CD4-positive, alpha-beta T cell (primary cell): Measurements from ENCODE around the gene RBMS3. TPM values are rescaled to one million over a fixed set of nuclear protein-coding genes. Genes with fewer than 3 reads are reported as not detected.

ENCODE experiments used
- ATAC-seq: fragments of 200-7000 bp; cut with Tn5 transposase; one replicate; pipeline ENCODE4 v1.10.0; 2022; ENCODE audit warnings: mild to moderate bottlenecking; ENCODE audit not compliant: poor library complexity
- CTCF ChIA-PET: fragments of 350-600 bp; sonication (Branson Sonifier 250); formaldehyde crosslinking; loops from one replicate; lab custom pipeline; 2021; ENCODE audit warnings: antibody characterized with exemption, inconsistent platforms; lab: Charles Lee
- POLR2A ChIA-PET: fragments of 350-600 bp; sonication (Branson Sonifier 250); formaldehyde crosslinking; loops from one replicate; lab custom pipeline; 2021; ENCODE audit warnings: antibody characterized with exemption, inconsistent platforms; lab: Charles Lee
- DNase-seq, 14 experiments: peaks; one replicate each; pipeline ENCODE4 v3.0.0-alpha.2; 2013 to 2020; ENCODE audit warnings: mixed read lengths in 2 of 14
- H3K27ac ChIP-seq, 2 donors: one replicate each; pipeline versions ENCODE4 v1.5.1 to v1.7.0; 2013; ENCODE audit warnings: low read length in 2 of 2, low read depth in 1 of 2, mild to moderate bottlenecking in 1 of 2
- H3K27me3 ChIP-seq, 2 experiments: 1 replicate in 1 of 2; 2 replicates in 1 of 2; pipeline versions ENCODE4 v1.6.1 to v1.7.0; 2013; ENCODE audit warnings: low read length in 2 of 2, control low read depth in 1 of 2, mild to moderate bottlenecking in 1 of 2, moderate library complexity in 1 of 2; ENCODE audit not compliant: insufficient read depth in 2 of 2, control insufficient read depth in 1 of 2
- H3K36me3 ChIP-seq: one replicate; pipeline ENCODE4 v1.6.1; 2013; ENCODE audit warnings: low read length, control low read depth; ENCODE audit not compliant: insufficient read depth
- H3K4me1 ChIP-seq: one replicate; pipeline ENCODE4 v1.6.1; 2013; ENCODE audit warnings: low read length, control low read depth; ENCODE audit not compliant: insufficient read depth
- H3K4me3 ChIP-seq: one replicate; pipeline ENCODE4 v1.5.1; 2013; ENCODE audit warnings: mild to moderate bottlenecking, low read length, moderate library complexity
- H3K9me3 ChIP-seq, 2 experiments: 1 replicate in 1 of 2; 2 replicates in 1 of 2; pipeline versions ENCODE4 v1.6.1 to v1.7.0; 2013; ENCODE audit warnings: low read length in 2 of 2, mild to moderate bottlenecking in 2 of 2, control low read depth in 1 of 2, moderate library complexity in 1 of 2; ENCODE audit not compliant: control insufficient read depth in 1 of 2, insufficient read depth in 1 of 2
- H3K27ac Mint-ChIP-seq: one replicate; pipeline ENCODE4 v1.8.0; 2020; ENCODE audit warnings: mixed read lengths
- H3K27me3 Mint-ChIP-seq: one replicate; pipeline ENCODE4 v1.8.0; 2021; ENCODE audit warnings: mixed read lengths
- H3K36me3 Mint-ChIP-seq: one replicate; pipeline ENCODE4 v1.8.0; 2021; ENCODE audit warnings: low read depth, mixed read lengths
- H3K4me1 Mint-ChIP-seq: one replicate; pipeline ENCODE4 v1.8.0; 2021; ENCODE audit warnings: low read depth, mixed read lengths
- H3K4me3 Mint-ChIP-seq: one replicate; pipeline ENCODE4 v1.8.0; 2020; ENCODE audit warnings: mild to moderate bottlenecking, mixed read lengths
- H3K9me3 Mint-ChIP-seq: one replicate; pipeline ENCODE4 v1.8.0; 2020; ENCODE audit warnings: mixed read lengths
- intact Hi-C, 2 experiments: fragments of 100-400 bp; cut with DNase I in 1 of 2; cut with micrococcal nuclease in 1 of 2; formaldehyde crosslinking; loops; one replicate each; pipeline versions ENCODE4 v1.15.1 to v1.9.0; 2023 to 2025; cut with DNase I, micrococcal nuclease
- total RNA-seq, 174 experiments: library from RNA in 2 of 174; stranded (reverse) in 2 of 174; gene quantifications; one replicate each; pipeline ENCODE4 v1.2.3 and lab custom pipeline; 2021 to 2026
- TF ChIP-seq, protein P1 (sequence below): fragments of 200-600 bp; IDR thresholded peaks from one replicate; pipeline ENCODE4 v1.8.0; 2022; ENCODE audit warnings: antibody characterized with exemption, mild to moderate bottlenecking

RBMS3 gene
- total RNA-seq, 2 experiments from 2014 or later = 1.6 to 1.7 TPM

DNA sequence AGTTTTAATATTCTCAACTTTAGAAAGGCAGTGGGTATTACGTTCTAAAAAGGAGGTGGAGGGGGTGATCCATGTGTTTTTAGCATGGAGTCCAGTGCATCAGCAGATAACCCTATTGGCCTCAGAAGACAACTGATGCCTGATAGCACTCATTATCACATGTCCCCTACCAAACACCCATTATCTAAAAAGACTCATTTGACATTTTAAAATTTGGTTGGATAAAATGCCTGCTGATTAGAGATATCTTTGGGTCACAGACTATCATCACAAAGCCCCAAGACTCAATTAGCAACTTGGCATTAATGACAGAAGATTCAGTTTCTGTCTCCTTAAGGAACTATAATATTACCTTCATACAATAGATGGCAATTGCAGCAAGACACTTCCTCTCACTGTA lies 589.3 kb downstream of the RBMS3 start:
- Histone ChIP-seq H3K4me1 (no peaks in the 10 kb centered on the region), H3K27me3 (no peaks in the 10 kb centered on the region), H3K27ac (no peak overlapping the region), H3K4me3 (no peak overlapping the region), H3K36me3 (no peaks in the 10 kb centered on the region), H3K9me3 (no peaks in the 10 kb centered on the region)
- Mint-ChIP-seq H3K4me3 (no peak overlapping the region), H3K4me1 (no peaks in the 10 kb centered on the region), H3K27ac (no peak overlapping the region), H3K36me3 (no peaks in the 10 kb centered on the region), H3K27me3 (peaks cover 15% of the 10 kb centered on the region), H3K9me3 (peaks cover 2% of the 10 kb centered on the region)
- CTCF ChIA-PET = no interaction called here
- ATAC-seq (no peak), DNase-seq (no peak)
- intact Hi-C loops = no loop called here
- POLR2A ChIA-PET = no interaction called here
- TF ChIP-seq, protein P1, sequence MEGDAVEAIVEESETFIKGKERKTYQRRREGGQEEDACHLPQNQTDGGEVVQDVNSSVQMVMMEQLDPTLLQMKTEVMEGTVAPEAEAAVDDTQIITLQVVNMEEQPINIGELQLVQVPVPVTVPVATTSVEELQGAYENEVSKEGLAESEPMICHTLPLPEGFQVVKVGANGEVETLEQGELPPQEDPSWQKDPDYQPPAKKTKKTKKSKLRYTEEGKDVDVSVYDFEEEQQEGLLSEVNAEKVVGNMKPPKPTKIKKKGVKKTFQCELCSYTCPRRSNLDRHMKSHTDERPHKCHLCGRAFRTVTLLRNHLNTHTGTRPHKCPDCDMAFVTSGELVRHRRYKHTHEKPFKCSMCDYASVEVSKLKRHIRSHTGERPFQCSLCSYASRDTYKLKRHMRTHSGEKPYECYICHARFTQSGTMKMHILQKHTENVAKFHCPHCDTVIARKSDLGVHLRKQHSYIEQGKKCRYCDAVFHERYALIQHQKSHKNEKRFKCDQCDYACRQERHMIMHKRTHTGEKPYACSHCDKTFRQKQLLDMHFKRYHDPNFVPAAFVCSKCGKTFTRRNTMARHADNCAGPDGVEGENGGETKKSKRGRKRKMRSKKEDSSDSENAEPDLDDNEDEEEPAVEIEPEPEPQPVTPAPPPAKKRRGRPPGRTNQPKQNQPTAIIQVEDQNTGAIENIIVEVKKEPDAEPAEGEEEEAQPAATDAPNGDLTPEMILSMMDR = no peak

DNA sequence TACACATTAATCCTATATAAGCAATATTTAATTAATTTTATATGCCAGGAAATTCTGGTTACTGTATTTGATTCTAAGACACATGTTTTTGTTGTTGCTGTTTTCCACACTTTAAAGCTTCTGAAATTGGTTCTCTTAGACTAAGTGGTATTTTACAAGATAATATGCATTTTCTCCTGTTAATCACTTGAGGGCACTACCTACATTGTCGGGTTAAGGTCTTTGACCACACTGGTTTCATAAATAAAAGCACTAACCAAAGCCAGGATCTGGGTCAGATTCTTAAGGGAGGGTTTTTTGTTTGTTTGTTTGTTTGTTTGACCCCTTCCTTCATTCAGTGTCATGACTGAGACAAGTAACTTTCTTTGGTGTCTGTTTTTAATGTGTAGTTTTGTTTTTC lies 590.2 kb downstream of the RBMS3 start:
- no peaks in the 10 kb centered on the region for H3K4me1 Mint-ChIP-seq
- no peak overlapping the region for H3K4me3 Mint-ChIP-seq
- Histone ChIP-seq H3K4me3 (no peak overlapping the region), H3K4me1 (no peaks in the 10 kb centered on the region), H3K9me3 (no peaks in the 10 kb centered on the region), H3K27me3 (no peaks in the 10 kb centered on the region), H3K36me3 (no peaks in the 10 kb centered on the region), H3K27ac (no peak overlapping the region)
- H3K27ac Mint-ChIP-seq = no peak overlapping the region
- CTCF ChIA-PET = no interaction called here
- peaks cover 2% of the 10 kb centered on the region for H3K9me3 Mint-ChIP-seq
- peaks cover 15% of the 10 kb centered on the region for H3K27me3 Mint-ChIP-seq
- TF ChIP-seq, protein P1 = no peak
- POLR2A ChIA-PET = no interaction called here
- H3K36me3 Mint-ChIP-seq = no peaks in the 10 kb centered on the region
- DNase-seq (no peak), ATAC-seq (no peak)
- intact Hi-C loops = no loop called here

DNA sequence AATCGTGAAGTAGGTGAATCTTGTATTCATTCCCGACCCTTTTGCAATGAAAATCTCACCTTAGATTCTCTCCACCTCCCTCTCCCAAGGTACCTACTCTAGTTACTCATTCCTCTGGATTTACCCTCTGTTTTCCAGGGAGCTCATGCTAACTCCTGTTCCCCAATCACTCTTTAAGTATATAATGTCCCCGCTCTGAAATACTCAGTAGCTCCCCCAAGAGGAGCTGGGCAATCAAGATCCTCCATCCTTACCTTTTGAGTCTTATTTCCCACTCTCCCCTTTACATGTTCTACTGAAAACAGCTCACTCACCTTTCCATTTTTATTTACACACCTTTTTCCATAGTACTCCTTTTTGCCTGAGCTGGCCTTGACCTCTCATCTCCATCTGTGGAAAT lies 599.9 kb downstream of the RBMS3 start:
- ATAC-seq = no peak
- POLR2A ChIA-PET = no interaction called here
- H3K27ac Mint-ChIP-seq = no peak overlapping the region

More for the DNA sequence above, 599.9 kb downstream of the RBMS3 start:
- Mint-ChIP-seq H3K4me1 (no peaks in the 10 kb centered on the region), H3K27me3 (peaks cover 20% of the 10 kb centered on the region), H3K4me3 (no peak overlapping the region), H3K9me3 (no peaks in the 10 kb centered on the region), H3K36me3 (no peaks in the 10 kb centered on the region)
- TF ChIP-seq, protein P1 = no peak
- Histone ChIP-seq H3K27ac (no peak overlapping the region), H3K9me3 (peaks cover 0 to 3% of the 10 kb centered on the region in 2 experiments), H3K4me3 (no peak overlapping the region), H3K36me3 (no peaks in the 10 kb centered on the region), H3K4me1 (no peaks in the 10 kb centered on the region), H3K27me3 (no peaks in the 10 kb centered on the region)
- intact Hi-C loops = no loop called here
- no peak for DNase-seq
- CTCF ChIA-PET = no interaction called here
